H1 (cell line): ENCODE results near the gene ZNF764. TPM values are rescaled to one million over a fixed set of nuclear protein-coding genes. Genes with fewer than 3 reads are reported as not detected.
A peak's percentile ranks its signal among the peaks of the same experiment; 100 is the strongest.

Experiments used
- CTCF ChIA-PET: fragments of 300-600 bp; sonication (Branson Sonifier 250); formaldehyde crosslinking; loops from one replicate; lab custom pipeline; 2021; ENCODE audit not compliant: partially characterized antibody; lab: Charles Lee
- POLR2A ChIA-PET: fragments of 300-600 bp; sonication (Branson Sonifier 250); formaldehyde crosslinking; loops from one replicate; lab custom pipeline; 2021; ENCODE audit warnings: inconsistent platforms; ENCODE audit not compliant: partially characterized antibody; lab: Charles Lee
- DNase-seq, 2 experiments: peaks; one replicate each; pipeline versions ENCODE4 v3.0.0 to v3.0.0-alpha.2; 2010 to 2022; ENCODE audit warnings: low spot score in 2 of 2, low read depth in 1 of 2, mixed read lengths in 1 of 2
- FAIRE-seq: peaks from 2 replicates; lab custom pipeline; 2011; peaks lifted over from hg19 to GRCh38; lab: Jason Lieb, UNC
- H2AFZ ChIP-seq: 2 replicates; pipeline ENCODE4 v1.8.1; 2012; ENCODE audit warnings: low read length, inconsistent platforms
- H2AK5ac ChIP-seq: 2 replicates; pipeline ENCODE4 v1.6.1; 2013; ENCODE audit warnings: low read depth, low read length
- H2BK120ac ChIP-seq: replicated peaks from 2 replicates; pipeline ENCODE3; 2013; ENCODE audit warnings: low read depth, low read length, inconsistent platforms
- H2BK12ac ChIP-seq: 2 replicates; pipeline ENCODE4 v1.6.1; 2013; ENCODE audit warnings: low read depth, low read length
- H2BK15ac ChIP-seq: 2 replicates; pipeline ENCODE4 v1.6.1; 2013; ENCODE audit warnings: low read length
- H2BK20ac ChIP-seq: 2 replicates; pipeline ENCODE4 v1.6.1; 2013; ENCODE audit warnings: low read length
- H2BK5ac ChIP-seq: 2 replicates; pipeline ENCODE4 v1.6.1; 2013; ENCODE audit warnings: low read depth, low read length
- H3K14ac ChIP-seq: 2 replicates; pipeline ENCODE4 v1.6.1; 2013; ENCODE audit warnings: inconsistent platforms; ENCODE audit not compliant: insufficient read length
- H3K18ac ChIP-seq: 2 replicates; pipeline ENCODE4 v1.6.1; 2013; ENCODE audit warnings: low read length; ENCODE audit errors: extremely low read depth
- H3K23ac ChIP-seq: 2 replicates; pipeline ENCODE4 v1.6.1; 2013; ENCODE audit warnings: inconsistent platforms; ENCODE audit not compliant: insufficient read length
- H3K23me2 ChIP-seq: 2 replicates; pipeline ENCODE4 v1.6.1; 2013; ENCODE audit warnings: low read depth, low read length
- H3K27ac ChIP-seq: 2 replicates; pipeline ENCODE4 v1.6.1; 2011; ENCODE audit warnings: low read depth, low read length, inconsistent platforms
- H3K27me3 ChIP-seq, 4 experiments: replicated peaks in 1 of 4; 1 replicate in 1 of 4; 2 replicates in 3 of 4; pipeline versions ENCODE4 v1.6.1 to v1.8.1; 2011 to 2013; ENCODE audit warnings: low read length in 3 of 4, mild to moderate bottlenecking in 3 of 4, inconsistent platforms in 2 of 4, mixed read lengths in 2 of 4, moderate library complexity in 1 of 4; ENCODE audit not compliant: control insufficient read depth in 3 of 4, insufficient read depth in 3 of 4; ENCODE audit errors: extremely low read depth in 1 of 4
- H3K36me3 ChIP-seq, 4 experiments: 2 replicates each; pipeline versions ENCODE4 v1.6.1 to v1.8.1; 2011 to 2013; ENCODE audit warnings: mild to moderate bottlenecking in 4 of 4, low read length in 3 of 4, moderate library complexity in 2 of 4, control low read depth in 1 of 4, inconsistent platforms in 1 of 4; ENCODE audit not compliant: insufficient read depth in 4 of 4, control insufficient read depth in 2 of 4
- H3K4ac ChIP-seq: replicated peaks from 2 replicates; pipeline ENCODE3; 2013; ENCODE audit warnings: low read length, low read depth, mixed read lengths, inconsistent platforms; ENCODE audit not compliant: insufficient read length
- H3K4me1 ChIP-seq, 4 experiments: replicated peaks in 1 of 4; 1 replicate in 1 of 4; 2 replicates in 3 of 4; pipeline versions ENCODE4 v1.6.1 to v1.8.1; 2011 to 2013; ENCODE audit warnings: low read length in 3 of 4, inconsistent platforms in 2 of 4, mixed read lengths in 1 of 4; ENCODE audit not compliant: insufficient read depth in 4 of 4, control insufficient read depth in 3 of 4
- H3K4me2 ChIP-seq, 2 experiments: 2 replicates each; pipeline versions ENCODE4 v1.6.1 to v1.8.1; 2011 to 2013; ENCODE audit warnings: low read depth in 2 of 2, low read length in 2 of 2, control low read depth in 1 of 2, inconsistent platforms in 1 of 2, mild to moderate bottlenecking in 1 of 2; ENCODE audit not compliant: insufficient read depth in 1 of 2
- H3K4me3 ChIP-seq, 4 experiments: fragments of 200-600, 300-600 bp in 1 of 4; sonication (generic), shearing (Covaris generic), sonication (Bioruptor Twin) in 1 of 4; 2 replicates each; pipeline versions ENCODE4 v1.5.1 to v1.8.1; 2011 to 2016; ENCODE audit warnings: low read length in 4 of 4, low read depth in 3 of 4, control low read depth in 2 of 4, inconsistent platforms in 2 of 4, mild to moderate bottlenecking in 2 of 4, mixed read lengths in 1 of 4, moderate library complexity in 1 of 4; ENCODE audit not compliant: insufficient read depth in 2 of 4; ENCODE audit errors: extremely low read depth in 1 of 4
- H3K56ac ChIP-seq: replicated peaks from 2 replicates; pipeline ENCODE3; 2013; ENCODE audit warnings: low read depth, mild to moderate bottlenecking, mixed read lengths, low read length, inconsistent platforms; ENCODE audit not compliant: insufficient read length
- H3K79me1 ChIP-seq: 2 replicates; pipeline ENCODE4 v1.6.1; 2013; ENCODE audit warnings: low read depth, low read length, control low read depth
- H3K79me2 ChIP-seq, 2 experiments: 2 replicates each; pipeline versions ENCODE4 v1.6.1 to v1.8.1; 2012 to 2013; ENCODE audit warnings: low read length in 2 of 2, mild to moderate bottlenecking in 2 of 2, inconsistent platforms in 1 of 2; ENCODE audit not compliant: insufficient read depth in 2 of 2, control insufficient read depth in 1 of 2
- H3K9ac ChIP-seq, 4 experiments: replicated peaks in 1 of 4; 1 replicate in 1 of 4; 2 replicates in 3 of 4; pipeline versions ENCODE4 v1.6.1 to v1.8.1; 2011 to 2013; ENCODE audit warnings: low read depth in 3 of 4, low read length in 3 of 4, control low read depth in 2 of 4, mild to moderate bottlenecking in 2 of 4, moderate library complexity in 2 of 4, inconsistent platforms in 1 of 4; ENCODE audit errors: extremely low read depth in 1 of 4
- H3K9me3 ChIP-seq, 2 experiments: 2 replicates each; pipeline versions ENCODE4 v1.6.1 to v1.8.1; 2012 to 2013; ENCODE audit warnings: mild to moderate bottlenecking in 2 of 2, moderate library complexity in 2 of 2, control low read depth in 1 of 2, inconsistent platforms in 1 of 2, low read depth in 1 of 2, low read length in 1 of 2, mixed read lengths in 1 of 2; ENCODE audit not compliant: insufficient read depth in 2 of 2
- H4K20me1 ChIP-seq, 2 experiments: replicated peaks in 1 of 2; 2 replicates each; pipeline versions ENCODE3 to v1.8.1; 2011 to 2013; ENCODE audit warnings: inconsistent platforms in 2 of 2, low read length in 2 of 2, mild to moderate bottlenecking in 1 of 2; ENCODE audit not compliant: insufficient read depth in 2 of 2, control insufficient read depth in 1 of 2
- H4K5ac ChIP-seq: 2 replicates; pipeline ENCODE4 v1.6.1; 2013; ENCODE audit warnings: low read length, low read depth, mixed read lengths, inconsistent platforms; ENCODE audit not compliant: insufficient read length
- H4K8ac ChIP-seq: 2 replicates; pipeline ENCODE4 v1.8.0; 2013; ENCODE audit warnings: mild to moderate bottlenecking, moderate library complexity, low read length, inconsistent platforms; ENCODE audit not compliant: insufficient read depth; ENCODE audit errors: extremely low read depth
- H4K91ac ChIP-seq: replicated peaks from 2 replicates; pipeline ENCODE3; 2013; ENCODE audit warnings: low read length, mixed read lengths, inconsistent platforms; ENCODE audit not compliant: insufficient read length
- CEBPB ChIP-seq: IDR thresholded peaks from 2 replicates; pipeline ENCODE4 v1.6.1; 2012; ENCODE audit warnings: low read depth, low read length
- WGBS, 2 experiments: shearing (Covaris generic) in 1 of 2; methylation state at CpG; one replicate each; pipeline versions ENCODE4 v1.1.6 to v1.1.7; 2013 to 2015; ENCODE audit warnings: low lambda C conversion rate in 2 of 2, mixed read lengths in 2 of 2, inconsistent platforms in 1 of 2, low coverage in 1 of 2, missing lambda C conversion rate in 1 of 2; ENCODE audit not compliant: insufficient replicate concordance in 2 of 2, insufficient coverage in 1 of 2, insufficient read length in 1 of 2; ENCODE audit errors: extremely low coverage in 1 of 2, missing lambda C conversion rate in 1 of 2; 5-methylcytosine and 5-hydroxymethylcytosine counted together
- polyA plus RNA-seq, 7 experiments: library from polyadenylated mRNA; depleted of rRNA in 3 of 7; stranded (reverse) in 5 of 7; unstranded in 2 of 7; fragments of >200 nt in 5 of 7; fragments of 200-250 nt in 2 of 7; gene quantifications; 1 replicate in 5 of 7; 2 replicates in 1 of 7; 4 replicates in 1 of 7; pipeline versions ENCODE4 v1.2.1 to v1.2.3, GENCODE V29; 2011 to 2013; ENCODE audit warnings: missing spikeins in 2 of 7, mixed read lengths in 2 of 7
- total RNA-seq: library from RNA; stranded (reverse); fragmentation: NEBNext Ultra II Directional; extraction: Animal tissue kit (Norgen Biotek cat#: 25700); gene quantifications from 2 replicates; pipeline ENCODE4 v1.2.1, GENCODE V29; 2021

The ZNF764 gene
- total and polyA plus RNA-seq, 2 of the 8 experiments (the other 6 are each of a cell fraction or from before 2014, with no cell fraction given): 5.7 to 7.7 TPM

DNA sequence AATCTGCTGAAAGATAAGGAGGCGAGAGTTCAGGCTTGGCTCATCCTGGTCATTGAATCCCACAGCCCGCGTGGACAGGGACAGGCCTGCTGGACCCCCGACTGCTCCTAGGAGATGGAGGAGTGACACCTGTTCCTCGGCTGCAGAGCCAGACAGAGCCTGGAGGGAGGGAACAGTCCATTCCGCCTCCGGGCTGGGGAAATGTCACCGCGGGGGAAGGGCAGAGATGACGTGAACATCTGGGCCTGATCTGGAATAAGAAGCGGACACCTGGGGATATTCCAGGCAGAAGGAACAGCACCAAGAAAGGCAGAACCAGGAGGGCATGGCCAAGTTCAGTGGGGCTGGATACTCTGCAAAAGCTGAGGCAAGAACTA, 25.0 kb downstream of the ZNF764 start:
- FAIRE-seq: no peak
- POLR2A ChIA-PET: interaction anchor here (2.3 to 5.3 kb wide), 7 partner anchors 9 to 104 kb away, joined by 5 to 121 read pairs (median 31); partner anchors contain the start of genes DCTPP1, ZNF689, ZNF764 and ZNF785

More for the DNA sequence above, 25.0 kb downstream of the ZNF764 start:
- no peak overlapping the region for H3K23ac ChIP-seq
- peak overlapping the region; percentile 84; the same call in 1 of the 2 replicates for H2AK5ac ChIP-seq
- no peak for DNase-seq
- no peaks in the 10 kb centered on the region for H3K27me3 ChIP-seq
- H2AFZ ChIP-seq: no peak overlapping the region
- CTCF ChIA-PET: interaction anchor here (1.2 to 3.9 kb wide), 7 partner anchors 8 to 85 kb away, joined by 3 to 25 read pairs (median 7); partner anchors contain the start of gene ZNF689
- peaks cover 0 to 5% of the 10 kb centered on the region in 2 experiments for H4K20me1 ChIP-seq
- H3K79me1 ChIP-seq: peaks cover 2% of the 10 kb centered on the region
- no peak overlapping the region for H3K27ac ChIP-seq
- H2BK5ac ChIP-seq: no peak overlapping the region
- H4K91ac ChIP-seq: no peak overlapping the region
- peaks cover 0 to 4% of the 10 kb centered on the region in 2 experiments; a peak in 1 of 4 replicates for H3K79me2 ChIP-seq
- H3K18ac ChIP-seq: no peak overlapping the region
- H4K8ac ChIP-seq: no peak overlapping the region
- peaks cover 0 to 8% (median 2%) of the 10 kb centered on the region in 4 experiments; a peak in 2 of 8 replicates for H3K36me3 ChIP-seq
- H3K56ac ChIP-seq: no peak overlapping the region
- no peak overlapping the region for H3K4ac ChIP-seq
- no peak overlapping the region for H3K9ac ChIP-seq
- no peak overlapping the region for H2BK15ac ChIP-seq
- no peak for TF ChIP-seq CEBPB
- H2BK12ac ChIP-seq: no peak overlapping the region
- H3K23me2 ChIP-seq: peaks cover 7% of the 10 kb centered on the region
- no peak overlapping the region for H2BK120ac ChIP-seq
- no peak overlapping the region for H3K4me3 ChIP-seq
- peak overlapping the region in 1 of 2 experiments; percentile 58; a peak in 3 of 4 replicates for H3K4me2 ChIP-seq
- no peak overlapping the region for H2BK20ac ChIP-seq
- H4K5ac ChIP-seq: no peak overlapping the region
- no peak overlapping the region for H3K14ac ChIP-seq
- H3K9me3 ChIP-seq: no peaks in the 10 kb centered on the region
- WGBS, 2 experiments: 90% methylated on average over 11 of the region's 11 CpGs; no CpG with 5 or more reads in 1 of the 2 experiments
- peaks cover 0 to 5% (median 3%) of the 10 kb centered on the region in 4 experiments; a peak in 4 of 7 replicates for H3K4me1 ChIP-seq
